ENCODE measurements around the gene PDE8A.

PDE8A gene

GRCh38 chr15:85097250-85097649, 115.6 kb downstream of the PDE8A start (continued):
- no peak for TF ChIP-seq ZNF660 (tag by site-specific recombination; IDR thresholded peaks at IDR 0.05)
- TF ChIP-seq ZFP41 (tag by site-specific recombination; IDR thresholded peaks at IDR 0.05; ENCODE audit: borderline replicate concordance), result no peak
- TF ChIP-seq SALL2 (tag by site-specific recombination; IDR thresholded peaks at IDR 0.05; ENCODE audit: borderline replicate concordance), result no peak
- no peak for TF ChIP-seq HOXD13 (CRISPR knock-in tag; IDR thresholded peaks at IDR 0.05; ENCODE audit: borderline replicate concordance)
- TF ChIP-seq ZNF16 (tag by site-specific recombination; IDR thresholded peaks at IDR 0.05; ENCODE audit: low read depth), result no peak
- TF ChIP-seq ZNF837 (tag by site-specific recombination; IDR thresholded peaks at IDR 0.05), result no peak

GRCh38 chr15:85097725-85098124, 116.1 kb downstream of the PDE8A start:
- POLR2A ChIA-PET, result no interaction called here
- TF ChIP-seq PRDM10 (tag by site-specific recombination; IDR thresholded peaks at IDR 0.05) (no peak), ZNF202 (tag by site-specific recombination; IDR thresholded peaks at IDR 0.05; ENCODE audit: borderline replicate concordance) (no peak), OSR2 (tag by site-specific recombination; IDR thresholded peaks at IDR 0.05) (no peak), ZNF23 (tag by site-specific recombination; IDR thresholded peaks at IDR 0.05; ENCODE audit: borderline replicate concordance) (no peak), GLIS2 (tag by site-specific recombination; IDR thresholded peaks at IDR 0.05) (no peak), ZNF324 (tag by site-specific recombination; IDR thresholded peaks at IDR 0.05) (no peak), ZBTB1 (tag by site-specific recombination; IDR thresholded peaks at IDR 0.05) (no peak), GLI4 (tag by site-specific recombination; IDR thresholded peaks at IDR 0.05) (no peak), ZNF585B (tag by site-specific recombination; IDR thresholded peaks at IDR 0.05) (no peak)
- H3K4me3 ChIP-seq (ENCODE audit: low read depth, low read length), result no peak overlapping the region
- H3K9me3 ChIP-seq (ENCODE audit: control insufficient read depth, insufficient read depth, low read depth, low read length), result no peaks in the 10 kb centered on the region
- no peaks in the 10 kb centered on the region for H3K4me1 ChIP-seq (ENCODE audit: control insufficient read depth, insufficient read depth, low read length)
- no peak overlapping the region for H3K27ac ChIP-seq (ENCODE audit: extremely low read depth, low read depth, low read length)
- CTCF ChIA-PET, result no interaction called here
- peaks cover 2 to 9% of the 10 kb centered on the region in 2 experiments; a peak in 2 of 3 replicates for H3K36me3 ChIP-seq (ENCODE audit: control insufficient read depth in 2 of 2, insufficient read depth in 1 of 2, low read length in 2 of 2)

- Histone ChIP-seq H3K9me3 (ENCODE audit: control insufficient read depth, insufficient read depth, low read depth, low read length) (no peaks in the 10 kb centered on the region), H3K36me3 (ENCODE audit: control insufficient read depth in 2 of 2, insufficient read depth in 1 of 2, low read length in 2 of 2) (peaks cover 0 to 12% of the 10 kb centered on the region in 2 experiments; a peak in 1 of 3 replicates), H3K4me3 (ENCODE audit: low read depth, low read length) (no peak overlapping the region), H3K27ac (ENCODE audit: extremely low read depth, low read depth, low read length) (no peak overlapping the region), H3K4me1 (ENCODE audit: control insufficient read depth, insufficient read depth, low read length) (no peaks in the 10 kb centered on the region)
- TF ChIP-seq OVOL3 (tag by site-specific recombination; IDR thresholded peaks at IDR 0.05) (no peak), ZNF19 (tag by site-specific recombination; IDR thresholded peaks at IDR 0.05; ENCODE audit: low read depth) (no peak), ZSCAN18 (tag by site-specific recombination; IDR thresholded peaks at IDR 0.05) (no peak), ZNF341 (tag by site-specific recombination; IDR thresholded peaks at IDR 0.05; ENCODE audit: low read depth) (no peak), RBAK (tag by site-specific recombination; IDR thresholded peaks at IDR 0.05) (no peak), REPIN1 (tag by site-specific recombination; IDR thresholded peaks at IDR 0.05; ENCODE audit: low read depth) (no peak), ZNF394 (tag by site-specific recombination; IDR thresholded peaks at IDR 0.05; ENCODE audit: borderline replicate concordance) (no peak), ZNF155 (tag by site-specific recombination; IDR thresholded peaks at IDR 0.05) (no peak)
- ChIA-PET POLR2A (no interaction called here), CTCF (no interaction called here)
Measured at GRCh38 chr15:85099195-85099803, 117.6 kb downstream of the PDE8A start.
